Memory B cell (primary cell): ENCODE results near the gene JMJD4.

Experiments used
- ATAC-seq: fragments of 150-1000 bp; cut with Tn5 transposase; 2 replicates; pipeline ENCODE4 v1.10.0; 2021; ENCODE audit warnings: low read depth, mild to moderate bottlenecking, moderate library complexity
- DNase-seq, 2 donors: peaks; one replicate each; pipeline ENCODE4 v3.0.0; 2022; ENCODE audit warnings: low spot score in 2 of 2
- H3K27ac Mint-ChIP-seq: one replicate; pipeline ENCODE4 v1.8.0; 2022; ENCODE audit warnings: mild to moderate bottlenecking, moderate library complexity, mixed read lengths
- H3K27me3 Mint-ChIP-seq: one replicate; pipeline ENCODE4 v1.8.0; 2022; ENCODE audit warnings: mixed read lengths
- H3K36me3 Mint-ChIP-seq: one replicate; pipeline ENCODE4 v1.8.0; 2022; ENCODE audit warnings: mild to moderate bottlenecking, mixed read lengths
- H3K4me1 Mint-ChIP-seq: one replicate; pipeline ENCODE4 v1.8.0; 2022; ENCODE audit warnings: mixed read lengths
- H3K4me3 Mint-ChIP-seq: one replicate; pipeline ENCODE4 v1.8.0; 2022; ENCODE audit warnings: mild to moderate bottlenecking, moderate library complexity, mixed read lengths
- H3K9me3 Mint-ChIP-seq: one replicate; pipeline ENCODE4 v1.8.0; 2022; ENCODE audit warnings: mixed read lengths

JMJD4 gene

GRCh38 chr1:227749225-227749624, 14.1 kb upstream of the JMJD4 start:
- Mint-ChIP-seq H3K4me3 (no peak overlapping the region), H3K36me3 (peaks cover 12% of the 10 kb centered on the region), H3K27me3 (no peaks in the 10 kb centered on the region), H3K27ac (no peak overlapping the region), H3K9me3 (no peaks in the 10 kb centered on the region), H3K4me1 (peaks cover 14% of the 10 kb centered on the region)
- ATAC-seq (no peak), DNase-seq (no peak)

GRCh38 chr1:227748496-227749182, 13.5 kb upstream of the JMJD4 start:
- Mint-ChIP-seq H3K27me3 (no peaks in the 10 kb centered on the region), H3K4me1 (peaks cover 13% of the 10 kb centered on the region), H3K9me3 (no peaks in the 10 kb centered on the region), H3K27ac (no peak overlapping the region), H3K36me3 (peaks cover 12% of the 10 kb centered on the region), H3K4me3 (no peak overlapping the region)
- no peak for DNase-seq
- ATAC-seq = no peak

GRCh38 chr1:227747948-227748495, 12.9 kb upstream of the JMJD4 start:
- Mint-ChIP-seq H3K27ac (no peak overlapping the region), H3K27me3 (no peaks in the 10 kb centered on the region), H3K9me3 (no peaks in the 10 kb centered on the region), H3K36me3 (peaks cover 12% of the 10 kb centered on the region), H3K4me3 (no peak overlapping the region), H3K4me1 (peaks cover 13% of the 10 kb centered on the region)
- ATAC-seq (no peak), DNase-seq (no peak)

- Mint-ChIP-seq H3K4me3 (no peak overlapping the region), H3K4me1 (peaks cover 17% of the 10 kb centered on the region), H3K36me3 (peaks cover 12% of the 10 kb centered on the region), H3K9me3 (no peaks in the 10 kb centered on the region), H3K27me3 (no peaks in the 10 kb centered on the region), H3K27ac (no peak overlapping the region)
- DNase-seq = no peak
- no peak for ATAC-seq
Measured at GRCh38 chr1:227747382-227747781, 12.3 kb upstream of the JMJD4 start.

GRCh38 chr1:227746676-227747075, 11.6 kb upstream of the JMJD4 start:
- DNase-seq (no peak), ATAC-seq (no peak)
- Mint-ChIP-seq H3K27ac (no peak overlapping the region), H3K27me3 (no peaks in the 10 kb centered on the region), H3K4me3 (no peak overlapping the region), H3K36me3 (peaks cover 12% of the 10 kb centered on the region), H3K9me3 (no peaks in the 10 kb centered on the region), H3K4me1 (peaks cover 17% of the 10 kb centered on the region)

GRCh38 chr1:227745568-227746265, 10.6 kb upstream of the JMJD4 start:
- no peaks in the 10 kb centered on the region for H3K27me3 Mint-ChIP-seq
- peaks cover 23% of the 10 kb centered on the region for H3K4me1 Mint-ChIP-seq
- no peak for DNase-seq
- H3K27ac Mint-ChIP-seq = no peak overlapping the region
- H3K4me3 Mint-ChIP-seq = no peak overlapping the region
- ATAC-seq = no peak
- peaks cover 7% of the 10 kb centered on the region for H3K36me3 Mint-ChIP-seq
- no peaks in the 10 kb centered on the region for H3K9me3 Mint-ChIP-seq

GRCh38 chr1:227744668-227745067, 9.6 kb upstream of the JMJD4 start:
- no peak overlapping the region for H3K4me3 Mint-ChIP-seq

GRCh38 chr1:227742738-227743715, 7.9 kb upstream of the JMJD4 start:
- H3K4me1 Mint-ChIP-seq = peaks cover 33% of the 10 kb centered on the region
- H3K9me3 Mint-ChIP-seq = no peaks in the 10 kb centered on the region
- DNase-seq = no peak
- no peaks in the 10 kb centered on the region for H3K27me3 Mint-ChIP-seq
- no peak for ATAC-seq
- H3K4me3 Mint-ChIP-seq = no peak overlapping the region
- H3K27ac Mint-ChIP-seq = no peak overlapping the region
- H3K36me3 Mint-ChIP-seq = no peaks in the 10 kb centered on the region

More at GRCh38 chr1:227744668-227745067, 9.6 kb upstream of the JMJD4 start:
- Mint-ChIP-seq H3K9me3 (no peaks in the 10 kb centered on the region), H3K4me1 (peaks cover 32% of the 10 kb centered on the region), H3K27me3 (no peaks in the 10 kb centered on the region), H3K36me3 (peaks cover 7% of the 10 kb centered on the region), H3K27ac (no peak overlapping the region)
- DNase-seq (no peak), ATAC-seq (no peak)

- no peak for DNase-seq
Measured at GRCh38 chr1:227741166-227741870, 6.2 kb upstream of the JMJD4 start.

GRCh38 chr1:227740401-227740960, 5.4 kb upstream of the JMJD4 start:
- Mint-ChIP-seq H3K4me1 (peaks cover 50% of the 10 kb centered on the region), H3K4me3 (peak overlapping the region; percentile 3), H3K9me3 (no peaks in the 10 kb centered on the region), H3K27ac (no peak overlapping the region), H3K36me3 (no peaks in the 10 kb centered on the region), H3K27me3 (no peaks in the 10 kb centered on the region)
- DNase-seq (no peak), ATAC-seq (no peak)

More at GRCh38 chr1:227741166-227741870, 6.2 kb upstream of the JMJD4 start:
- Mint-ChIP-seq H3K27ac (peak overlapping the region; percentile 10), H3K36me3 (no peaks in the 10 kb centered on the region), H3K4me3 (no peak overlapping the region), H3K9me3 (no peaks in the 10 kb centered on the region), H3K4me1 (peaks cover 42% of the 10 kb centered on the region), H3K27me3 (no peaks in the 10 kb centered on the region)
- no peak for ATAC-seq

- Mint-ChIP-seq H3K4me1 (peaks cover 52% of the 10 kb centered on the region), H3K27ac (peak overlapping the region; percentile 70)
Measured at GRCh38 chr1:227739636-227740035, 4.5 kb upstream of the JMJD4 start.

GRCh38 chr1:227738820-227739219, 3.7 kb upstream of the JMJD4 start:
- no peaks in the 10 kb centered on the region for H3K36me3 Mint-ChIP-seq
- DNase-seq (no peak), ATAC-seq (no peak)
- H3K4me3 Mint-ChIP-seq = no peak overlapping the region
- H3K27ac Mint-ChIP-seq = no peak overlapping the region
- H3K9me3 Mint-ChIP-seq = no peaks in the 10 kb centered on the region
- peaks cover 56% of the 10 kb centered on the region for H3K4me1 Mint-ChIP-seq
- H3K27me3 Mint-ChIP-seq = no peaks in the 10 kb centered on the region

More at GRCh38 chr1:227739636-227740035, 4.5 kb upstream of the JMJD4 start:
- no peaks in the 10 kb centered on the region for H3K27me3 Mint-ChIP-seq
- no peak for ATAC-seq
- no peaks in the 10 kb centered on the region for H3K36me3 Mint-ChIP-seq
- H3K9me3 Mint-ChIP-seq = no peaks in the 10 kb centered on the region
- no peak for DNase-seq
- H3K4me3 Mint-ChIP-seq = peak overlapping the region; percentile 18
